ENCODE results near the gene TIMP3. TPM values are rescaled to one million over a fixed set of nuclear protein-coding genes. Genes with fewer than 3 reads are reported as not detected.

The TIMP3 gene
- total RNA-seq, 1 experiment from 2014 or later: 14.1 TPM

DNA sequence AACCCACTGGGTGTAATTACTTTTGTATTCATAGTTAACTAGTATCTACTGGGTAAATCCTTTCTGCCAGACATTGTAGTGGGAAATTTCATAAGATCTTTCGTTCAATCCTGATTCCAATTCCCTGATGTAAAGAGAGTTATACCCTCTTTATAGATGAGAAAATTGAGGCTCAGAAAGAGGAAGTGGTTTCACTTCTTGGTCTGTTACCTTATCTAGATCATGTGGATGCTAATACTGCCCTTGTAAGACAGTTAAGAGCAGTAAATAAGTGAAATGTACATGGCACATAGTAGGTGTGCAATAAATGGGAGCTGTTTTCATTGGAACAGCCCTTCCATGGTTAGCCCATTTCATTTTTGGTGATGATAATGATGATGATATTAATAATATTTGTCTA lies 46.7 kb downstream of the TIMP3 start:
- no peaks in the 10 kb centered on the region for H3K9me3 ChIP-seq (ENCODE audit: low read depth, low read length, poor library complexity, severe bottlenecking)
- no peaks in the 10 kb centered on the region for H3K4me1 ChIP-seq (ENCODE audit: insufficient read depth, low read length, poor library complexity, severe bottlenecking)
- intact Hi-C loops (cut with micrococcal nuclease; ENCODE audit: unreplicated experiment): no loop called here
- H3K4me3 ChIP-seq (ENCODE audit: low read depth, low read length, poor library complexity, severe bottlenecking): no peak overlapping the region
- ChIA-PET CTCF (no interaction called here), POLR2A (ENCODE audit: low non-redundant PET) (no interaction called here)
- no peak for TF ChIP-seq EZH2 (IDR thresholded peaks at IDR 0.05; ENCODE audit: borderline replicate concordance, low read depth, low read length, poor library complexity, severe bottlenecking)
- TF ChIP-seq, protein P1, sequence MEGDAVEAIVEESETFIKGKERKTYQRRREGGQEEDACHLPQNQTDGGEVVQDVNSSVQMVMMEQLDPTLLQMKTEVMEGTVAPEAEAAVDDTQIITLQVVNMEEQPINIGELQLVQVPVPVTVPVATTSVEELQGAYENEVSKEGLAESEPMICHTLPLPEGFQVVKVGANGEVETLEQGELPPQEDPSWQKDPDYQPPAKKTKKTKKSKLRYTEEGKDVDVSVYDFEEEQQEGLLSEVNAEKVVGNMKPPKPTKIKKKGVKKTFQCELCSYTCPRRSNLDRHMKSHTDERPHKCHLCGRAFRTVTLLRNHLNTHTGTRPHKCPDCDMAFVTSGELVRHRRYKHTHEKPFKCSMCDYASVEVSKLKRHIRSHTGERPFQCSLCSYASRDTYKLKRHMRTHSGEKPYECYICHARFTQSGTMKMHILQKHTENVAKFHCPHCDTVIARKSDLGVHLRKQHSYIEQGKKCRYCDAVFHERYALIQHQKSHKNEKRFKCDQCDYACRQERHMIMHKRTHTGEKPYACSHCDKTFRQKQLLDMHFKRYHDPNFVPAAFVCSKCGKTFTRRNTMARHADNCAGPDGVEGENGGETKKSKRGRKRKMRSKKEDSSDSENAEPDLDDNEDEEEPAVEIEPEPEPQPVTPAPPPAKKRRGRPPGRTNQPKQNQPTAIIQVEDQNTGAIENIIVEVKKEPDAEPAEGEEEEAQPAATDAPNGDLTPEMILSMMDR (conservative IDR thresholded peaks at IDR 0.05; ENCODE audit: low read depth, low read length): no peak
- H3K27ac ChIP-seq (ENCODE audit: low read depth, low read length, poor library complexity, severe bottlenecking): no peak overlapping the region
- BruUV-seq (replicated peaks): no TSS peak
- H3K36me3 ChIP-seq (ENCODE audit: insufficient read depth, low read length, poor library complexity, severe bottlenecking): no peaks in the 10 kb centered on the region
- no peak for DNase-seq (ENCODE audit: low spot score)
- H3K27me3 ChIP-seq (replicated peaks; ENCODE audit: insufficient read depth, low read depth, low read length, poor library complexity): peaks cover 28% of the 10 kb centered on the region

DNA sequence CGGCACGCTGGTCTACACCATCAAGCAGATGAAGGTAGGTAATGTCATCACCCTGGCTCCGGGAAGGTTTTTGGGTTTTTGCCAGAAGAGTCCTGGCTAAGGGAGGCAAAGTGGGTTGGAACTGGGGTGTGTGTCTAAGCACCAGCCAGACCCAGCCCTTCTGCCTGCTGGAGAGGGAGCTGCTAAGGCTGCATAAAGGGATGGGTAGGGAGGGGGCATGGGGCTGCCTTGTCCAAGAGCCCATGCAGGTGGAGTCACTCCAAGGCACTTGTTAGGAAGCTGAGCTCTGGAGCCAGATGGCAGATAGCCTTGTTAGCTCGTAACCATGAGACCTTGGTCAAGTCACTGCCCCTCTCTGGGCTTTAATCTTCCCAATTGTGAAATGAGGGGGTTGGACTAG lies 48.0 kb downstream of the TIMP3 start:
- no peak overlapping the region for H3K4me3 ChIP-seq (ENCODE audit: low read depth, low read length, poor library complexity, severe bottlenecking)
- H3K9me3 ChIP-seq (ENCODE audit: low read depth, low read length, poor library complexity, severe bottlenecking): no peaks in the 10 kb centered on the region
- H3K4me1 ChIP-seq (ENCODE audit: insufficient read depth, low read length, poor library complexity, severe bottlenecking): no peaks in the 10 kb centered on the region
- intact Hi-C loops (cut with micrococcal nuclease; ENCODE audit: unreplicated experiment): no loop called here
- no peaks in the 10 kb centered on the region for H3K36me3 ChIP-seq (ENCODE audit: insufficient read depth, low read length, poor library complexity, severe bottlenecking)
- POLR2A ChIA-PET (ENCODE audit: low non-redundant PET): no interaction called here
- TF ChIP-seq, protein P1 (conservative IDR thresholded peaks at IDR 0.05; ENCODE audit: low read depth, low read length): no peak
- TF ChIP-seq EZH2 (IDR thresholded peaks at IDR 0.05; ENCODE audit: borderline replicate concordance, low read depth, low read length, poor library complexity, severe bottlenecking): no peak
- no peak overlapping the region for H3K27ac ChIP-seq (ENCODE audit: low read depth, low read length, poor library complexity, severe bottlenecking)
- no peak for DNase-seq (ENCODE audit: low spot score)
- BruUV-seq (replicated peaks): no TSS peak
- CTCF ChIA-PET: no interaction called here
- H3K27me3 ChIP-seq (replicated peaks; ENCODE audit: insufficient read depth, low read depth, low read length, poor library complexity): peaks cover 18% of the 10 kb centered on the region

DNA sequence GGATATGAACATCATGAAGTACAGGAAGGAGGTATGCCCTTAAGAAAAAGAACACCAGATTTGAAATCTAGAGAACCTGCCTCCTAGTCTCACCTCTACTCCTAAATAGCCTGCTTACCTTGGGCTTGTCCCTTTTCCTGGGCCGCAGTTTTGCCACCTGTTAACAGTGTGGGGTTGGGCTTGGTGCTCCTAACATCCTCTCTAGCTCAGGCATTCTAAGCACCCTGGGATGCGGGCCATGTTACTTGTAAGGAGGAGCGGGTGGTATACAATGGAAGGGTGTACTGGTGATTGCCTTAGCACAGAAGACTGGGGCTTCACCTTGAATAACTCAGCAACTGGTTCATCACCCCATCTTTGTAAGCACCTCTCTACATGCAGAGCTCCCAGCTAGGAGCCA lies 48.7 kb downstream of the TIMP3 start:
- intact Hi-C loops (cut with micrococcal nuclease; ENCODE audit: unreplicated experiment): no loop called here
- Histone ChIP-seq H3K27me3 (replicated peaks; ENCODE audit: insufficient read depth, low read depth, low read length, poor library complexity) (peaks cover 22% of the 10 kb centered on the region), H3K9me3 (ENCODE audit: low read depth, low read length, poor library complexity, severe bottlenecking) (no peaks in the 10 kb centered on the region), H3K27ac (ENCODE audit: low read depth, low read length, poor library complexity, severe bottlenecking) (no peak overlapping the region), H3K4me3 (ENCODE audit: low read depth, low read length, poor library complexity, severe bottlenecking) (no peak overlapping the region), H3K36me3 (ENCODE audit: insufficient read depth, low read length, poor library complexity, severe bottlenecking) (no peaks in the 10 kb centered on the region), H3K4me1 (ENCODE audit: insufficient read depth, low read length, poor library complexity, severe bottlenecking) (no peaks in the 10 kb centered on the region)
- no TSS peak for BruUV-seq (replicated peaks)
- POLR2A ChIA-PET (ENCODE audit: low non-redundant PET): no interaction called here
- TF ChIP-seq, protein P1 (conservative IDR thresholded peaks at IDR 0.05; ENCODE audit: low read depth, low read length): no peak
- no peak for TF ChIP-seq EZH2 (IDR thresholded peaks at IDR 0.05; ENCODE audit: borderline replicate concordance, low read depth, low read length, poor library complexity, severe bottlenecking)
- CTCF ChIA-PET: no interaction called here
- DNase-seq (ENCODE audit: low spot score): no peak

Measured in A673 (cell line).